HepG2 (cell line): ENCODE data around the gene USP7. TPM values are rescaled to one million over a fixed set of nuclear protein-coding genes. Genes with fewer than 3 reads are reported as not detected.

Experiments used
- ATAC-seq: fragments of 200-7000 bp; cut with Tn5 transposase; 3 replicates; pipeline ENCODE4 v1.9.1; 2020; ENCODE audit warnings: mild to moderate bottlenecking, moderate library complexity
- BruUV-seq: library from RNA; stranded (reverse); fragments of 400-500 nt; replicated peaks from 2 replicates; lab custom pipeline; 2021; lab: Mats Ljungman, UMichigan
- CTCF ChIA-PET: fragments of 300-600 bp; formaldehyde crosslinking; extraction: SDS; loops from one replicate; lab custom pipeline; 2021; ENCODE audit warnings: low total read pairs, inconsistent platforms, low intra/inter-chr PET ratio; lab: Yijun Ruan, JAX
- POLR2A ChIA-PET: fragments of 350-600 bp; sonication (Branson Sonifier 250); formaldehyde crosslinking; loops from one replicate; lab custom pipeline; 2020; ENCODE audit warnings: antibody characterized with exemption, inconsistent platforms; lab: Yijun Ruan, JAX
- DNase-seq: peaks from one replicate; pipeline ENCODE4 v3.0.0-alpha.2; 2015; ENCODE audit warnings: low spot score
- FAIRE-seq: peaks from 3 replicates; lab custom pipeline; 2011; peaks lifted over from hg19 to GRCh38; lab: Jason Lieb, UNC
- H2AFZ ChIP-seq: one replicate; pipeline ENCODE4 v1.6.1; 2011; ENCODE audit warnings: low read length, inconsistent platforms
- H3K27ac ChIP-seq: fragments of 300-600 bp; 3 replicates; pipeline ENCODE4 v1.8.0; 2011; ENCODE audit warnings: mixed run types, mild to moderate bottlenecking, mixed read lengths, low read length, inconsistent platforms; ENCODE audit not compliant: insufficient read depth; ENCODE audit errors: extremely low read length
- H3K27me3 ChIP-seq, 2 experiments: fragments of 200-600 bp in 1 of 2; 2 replicates in 1 of 2; 3 replicates in 1 of 2; pipeline versions ENCODE4 v1.6.0 to v1.8.0; 2011; ENCODE audit warnings: low read length in 2 of 2, mild to moderate bottlenecking in 2 of 2, moderate library complexity in 2 of 2, inconsistent platforms in 1 of 2; ENCODE audit not compliant: insufficient read depth in 2 of 2, control insufficient read depth in 1 of 2
- H3K36me3 ChIP-seq, 2 experiments: fragments of 200-600 bp in 1 of 2; replicated peaks in 1 of 2; 2 replicates in 1 of 2; 3 replicates in 1 of 2; pipeline versions ENCODE4 v1.5.1 to v1.8.0; 2011; ENCODE audit warnings: low read length in 2 of 2, inconsistent platforms in 1 of 2; ENCODE audit not compliant: insufficient read depth in 2 of 2, control insufficient read depth in 1 of 2
- H3K4me1 ChIP-seq: 2 replicates; pipeline ENCODE4 v1.5.1; 2012; ENCODE audit warnings: low read length, inconsistent platforms; ENCODE audit not compliant: insufficient read depth
- H3K4me2 ChIP-seq: 2 replicates; pipeline ENCODE4 v1.6.0; 2011; ENCODE audit warnings: low read depth, low read length, inconsistent platforms
- H3K4me3 ChIP-seq, 3 experiments: fragments of 200-600 bp in 1 of 3; sonication (generic), shearing (Covaris generic) in 1 of 3; replicated peaks in 1 of 3; 2 replicates each; pipeline ENCODE4 v1.5.1; 2011 to 2016; ENCODE audit warnings: low read length in 3 of 3, inconsistent platforms in 2 of 3, low read depth in 2 of 3, mild to moderate bottlenecking in 2 of 3, control low read depth in 1 of 3, mixed read lengths in 1 of 3; ENCODE audit not compliant: insufficient read depth in 1 of 3
- H3K79me2 ChIP-seq: one replicate; pipeline ENCODE4 v1.6.1; 2011; ENCODE audit warnings: low read length, inconsistent platforms; ENCODE audit not compliant: insufficient read depth
- H3K9ac ChIP-seq: 2 replicates; pipeline ENCODE4 v1.6.0; 2011; ENCODE audit warnings: mild to moderate bottlenecking, low read depth, low read length, inconsistent platforms; ENCODE audit not compliant: insufficient read depth
- H3K9me3 ChIP-seq: 2 replicates; pipeline ENCODE4 v1.5.1; 2012; ENCODE audit warnings: mild to moderate bottlenecking, low read length
- H4K20me1 ChIP-seq: 2 replicates; pipeline ENCODE4 v1.6.0; 2011; ENCODE audit warnings: inconsistent platforms, mild to moderate bottlenecking, low read length, moderate library complexity; ENCODE audit not compliant: insufficient read depth
- AGO2 ChIP-seq: fragments of 200-400 bp; formaldehyde crosslinking; optimal IDR thresholded peaks from 2 replicates; pipeline ENCODE3; 2017; ENCODE audit warnings: mild to moderate bottlenecking, low read depth, low read length, moderate library complexity
- CBFB ChIP-seq: sonication (generic); formaldehyde crosslinking; IDR thresholded peaks from 2 replicates; pipeline ENCODE4 v1.4.0; 2020; ENCODE audit warnings: missing genetic modification reagents
- MTA1 ChIP-seq: sonication (generic); formaldehyde crosslinking; IDR thresholded peaks from 2 replicates; pipeline ENCODE4 v1.4.0; 2020; ENCODE audit warnings: missing genetic modification reagents, mild to moderate bottlenecking, borderline replicate concordance
- RBM22 ChIP-seq: fragments of 200-400 bp; formaldehyde crosslinking; optimal IDR thresholded peaks from 2 replicates; pipeline ENCODE3; 2017; ENCODE audit warnings: mild to moderate bottlenecking, low read length, moderate library complexity
- TRIM24 ChIP-seq: sonication (generic); formaldehyde crosslinking; IDR thresholded peaks from 2 replicates; pipeline ENCODE4 v1.8.0; 2022; ENCODE audit warnings: mild to moderate bottlenecking, missing genetic modification reagents
- ZBTB14 ChIP-seq: sonication (generic); formaldehyde crosslinking; IDR thresholded peaks from 2 replicates; pipeline ENCODE4 v1.4.0; 2020; ENCODE audit warnings: missing genetic modification reagents
- ZNF280B ChIP-seq: sonication (generic); formaldehyde crosslinking; IDR thresholded peaks from 2 replicates; pipeline ENCODE4 v1.5.0; 2020; ENCODE audit warnings: missing genetic modification reagents, mild to moderate bottlenecking, borderline replicate concordance
- ZNF501 ChIP-seq: sonication (generic); formaldehyde crosslinking; IDR thresholded peaks from 2 replicates; pipeline ENCODE4 v1.5.1; 2020; ENCODE audit warnings: mild to moderate bottlenecking, moderate library complexity, missing genetic modification reagents
- ZNF747 ChIP-seq: sonication (generic); formaldehyde crosslinking; IDR thresholded peaks from 2 replicates; pipeline ENCODE4 v1.8.1; 2023; ENCODE audit warnings: missing genetic modification reagents, mild to moderate bottlenecking, borderline replicate concordance
- WGBS: methylation state at CpG from one replicate; pipeline ENCODE4 v1.1.6; 2017; ENCODE audit warnings: low lambda C conversion rate; 5-methylcytosine and 5-hydroxymethylcytosine counted together
- in situ Hi-C: cut with HindIII; loops from 2 replicates; pipeline ENCODE4 v1.10.0; 2017; ENCODE audit warnings: low pct_unique_long_range_greater_than_20kb; ENCODE audit not compliant: extremely low pct_ligation_motif_present
- intact Hi-C: fragments of 100-400 bp; cut with micrococcal nuclease; formaldehyde crosslinking; loops from one replicate; pipeline ENCODE4 v1.10.0; 2022; ENCODE audit not compliant: unreplicated experiment
- polyA plus RNA-seq, 8 experiments: library from polyadenylated mRNA; depleted of rRNA in 3 of 8; stranded (reverse) in 7 of 8; unstranded in 1 of 8; fragments of >200 nt; fragmentation: Illumina TruSeq in 4 of 8; extraction: Trizol in 4 of 8; gene quantifications; 2 replicates each; pipeline versions ENCODE4 v1.2.1 to v1.2.3, GENCODE V29; 2011 to 2016; ENCODE audit warnings: low read depth in 4 of 8, missing spikeins in 1 of 8, mixed read lengths in 1 of 8; ENCODE audit not compliant: insufficient read depth in 1 of 8
- total RNA-seq, 5 experiments: library from RNA; depleted of rRNA; stranded (reverse); fragments of >200 nt; fragmentation: Illumina TruSeq; extraction: Trizol; gene quantifications; 2 replicates each; pipeline ENCODE4 v1.2.3, GENCODE V29; 2016; ENCODE audit warnings: low read depth in 1 of 5

The USP7 gene
- total and polyA plus RNA-seq, 2 of the 13 experiments (the other 11 are each of a cell fraction or from before 2014, with no cell fraction given), result 52.5 to 173 TPM

- ChIA-PET POLR2A (no interaction called here), CTCF (interaction anchor here (2.4 to 2.5 kb wide), 2 partner anchors 104 to 129 kb away, joined by 10 to 20 read pairs; no protein-coding TSS in a partner anchor)
- BruUV-seq, result no TSS peak
- 95% methylated on average over 8 of the region's 8 CpGs for WGBS
- no peak overlapping the region for H3K27ac ChIP-seq
- ATAC-seq (no peak), FAIRE-seq (no peak), DNase-seq (no peak)
- peak; percentile 69 for TF ChIP-seq RBM22
- TF ChIP-seq TRIM24 (CRISPR knock-in tag), result no peak
- no peak for TF ChIP-seq ZNF747 (CRISPR knock-in tag)
- TF ChIP-seq ZNF501 (CRISPR knock-in tag), result 0 out of 2 replicates have a peak, but pooled peaks have one; percentile 20
- peak; percentile 47 for TF ChIP-seq AGO2
- TF ChIP-seq ZNF280B (CRISPR knock-in tag), result 0 out of 2 replicates have a peak, but pooled peaks have one; percentile 38
- no peak for TF ChIP-seq ZBTB14 (CRISPR knock-in tag)
- 0 out of 2 replicates have a peak, but pooled peaks have one; percentile 21 for TF ChIP-seq MTA1 (CRISPR knock-in tag)
- TF ChIP-seq CBFB (CRISPR knock-in tag), result no peak
- in situ Hi-C loops (no loop called here), intact Hi-C loops (no loop called here)
- no peak overlapping the region for H3K9ac ChIP-seq
- no peaks in the 10 kb centered on the region for H3K9me3 ChIP-seq
- no peaks in the 10 kb centered on the region for H3K27me3 ChIP-seq
- H2AFZ ChIP-seq, result no peak overlapping the region
- H3K4me3 ChIP-seq, result no peak overlapping the region
- no peak overlapping the region for H3K4me2 ChIP-seq
- H3K79me2 ChIP-seq, result no peaks in the 10 kb centered on the region
- H3K4me1 ChIP-seq, result no peaks in the 10 kb centered on the region
- H3K36me3 ChIP-seq, result peaks cover 58 to 95% of the 10 kb centered on the region in 2 experiments
- H4K20me1 ChIP-seq, result peaks cover 11% of the 10 kb centered on the region; the same call in 1 of the 2 replicates
Measured at GRCh38 chr16:8904018-8904430, 59.7 kb downstream of the USP7 start.
